HT1080 (cell line): Measurements from ENCODE around the gene RERG. TPM values are rescaled to one million over a fixed set of nuclear protein-coding genes. Genes with fewer than 3 reads are reported as not detected.

ENCODE experiments used
- DNase-seq: peaks from one replicate; pipeline ENCODE4 v3.0.0-alpha.2; 2015; ENCODE audit warnings: low read depth
- total RNA-seq: library from RNA; depleted of rRNA; stranded (reverse); fragments of >200 nt; shearing (Covaris generic); gene quantifications from 2 replicates; pipeline ENCODE4 v1.2.3, GENCODE V29; 2014

RERG gene
- total RNA-seq, 1 experiment from 2014 or later = not detected

GRCh38 chr12:15220451-15220850, 766 bp downstream of the RERG start:
- no peak for DNase-seq

DNA sequence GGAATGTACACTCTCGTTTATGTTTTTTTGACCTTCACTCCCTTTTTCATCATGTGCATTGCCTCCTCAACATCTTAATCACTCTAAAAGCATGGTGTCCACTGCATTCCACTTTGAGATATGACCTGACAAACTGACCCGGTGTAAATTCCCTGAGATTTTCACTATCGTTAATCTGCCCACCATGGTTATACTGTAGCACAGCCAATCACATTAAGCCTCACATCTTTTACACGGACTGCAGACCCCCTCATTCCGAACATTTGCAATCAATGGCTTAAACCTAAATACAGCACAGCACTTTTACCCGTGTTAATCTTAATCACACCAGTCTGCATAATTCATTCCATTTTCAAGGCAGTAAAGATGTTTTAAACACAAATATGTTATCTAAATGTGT, 2.4 kb downstream of the RERG start:
- no peak for DNase-seq

DNA sequence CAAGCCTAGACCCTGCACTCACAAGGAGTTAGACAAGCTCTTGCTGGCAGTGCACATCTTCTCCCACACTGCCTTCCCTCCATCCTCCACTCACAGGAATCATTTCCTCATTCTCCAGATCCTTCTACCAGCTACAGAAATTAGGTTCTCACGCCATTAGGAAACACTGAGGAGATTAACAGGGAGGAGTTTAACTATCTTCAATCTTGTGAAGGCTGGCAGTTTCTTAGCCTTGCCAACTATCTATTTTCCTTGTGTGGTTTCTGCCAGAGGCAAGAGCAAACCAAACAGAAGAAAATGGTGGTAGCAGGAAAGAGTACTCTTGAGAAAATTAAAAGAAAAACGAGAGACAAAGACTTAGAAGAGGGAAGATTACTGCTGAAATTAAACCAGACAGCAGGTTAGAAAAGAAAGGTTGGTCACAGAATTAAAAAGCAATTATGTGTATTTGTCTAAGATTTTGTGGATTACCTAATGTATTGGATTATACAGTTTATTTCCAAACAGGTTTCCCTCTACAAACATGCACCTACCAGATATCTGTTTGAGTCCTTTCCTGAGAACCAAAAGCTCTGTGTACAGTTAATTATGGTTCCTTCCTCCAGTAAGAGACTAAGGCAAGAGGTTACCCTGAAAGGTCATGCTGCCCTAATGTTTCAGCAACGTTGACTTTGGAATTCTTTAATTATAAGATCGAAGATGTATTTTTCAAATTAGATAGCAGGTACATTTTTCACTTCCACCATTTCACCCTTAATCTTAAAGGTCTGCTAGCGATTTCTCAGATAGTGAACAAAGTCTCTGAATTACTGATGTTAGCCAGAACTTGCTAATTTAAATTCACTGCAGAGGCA, 5.0 kb downstream of the RERG start:
- DNase-seq = no peak

DNA sequence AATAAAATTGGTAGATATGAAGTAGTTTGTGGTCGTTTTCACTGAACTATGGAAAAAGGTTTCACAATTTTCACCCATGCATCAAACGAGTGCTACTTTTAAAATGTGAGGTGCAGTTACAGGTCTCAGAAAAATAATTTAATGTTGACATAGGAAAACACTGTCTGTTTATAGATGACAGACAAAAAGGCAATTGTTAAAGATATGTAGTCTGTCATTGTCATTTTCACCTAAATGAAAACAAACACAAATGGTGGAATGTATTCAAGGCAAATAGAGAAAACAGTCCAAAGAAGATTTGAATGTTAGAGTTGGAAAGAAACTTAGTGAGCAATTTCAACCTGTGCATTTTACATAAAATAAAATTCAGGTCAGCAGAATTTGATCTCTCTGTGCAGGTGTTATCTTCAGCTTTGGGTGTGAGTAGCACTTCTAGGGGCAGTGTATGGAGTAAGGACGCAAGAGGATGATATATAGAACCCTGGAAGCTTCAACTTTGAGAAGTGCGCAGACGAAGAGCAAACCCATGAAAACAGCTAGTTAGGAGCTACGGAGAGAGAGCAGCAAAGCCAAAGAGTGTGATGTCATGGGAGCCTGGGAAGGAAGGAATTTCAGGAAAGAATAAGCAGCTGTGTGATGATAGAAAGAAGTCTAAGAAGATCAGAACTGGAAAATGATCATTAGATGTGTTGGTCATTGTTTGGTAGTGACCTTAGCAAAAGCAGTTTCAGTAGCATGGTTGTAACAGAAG, 6.2 kb downstream of the RERG start:
- DNase-seq = no peak

GRCh38 chr12:15212930-15213329, 8.3 kb downstream of the RERG start:
- no peak for DNase-seq

DNA sequence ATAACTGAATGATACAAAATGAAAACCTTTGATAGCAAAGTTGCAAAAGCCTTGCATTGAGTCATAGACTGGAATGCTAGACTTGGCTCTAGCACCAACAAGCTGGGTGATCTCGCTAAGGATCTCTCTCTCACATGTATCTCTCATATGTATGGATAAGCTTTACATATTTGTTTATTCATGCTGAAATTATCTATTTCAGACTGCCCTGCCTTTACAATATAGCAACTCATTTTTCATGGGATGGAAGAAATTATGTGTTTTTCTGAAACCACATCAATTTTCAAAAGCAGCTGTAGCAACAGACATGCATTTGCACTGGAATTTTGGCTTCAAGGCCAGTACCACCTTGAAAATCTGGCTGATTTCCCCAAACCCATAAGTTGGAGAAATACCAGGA, 11.4 kb downstream of the RERG start:
- DNase-seq = no peak

GRCh38 chr12:15208871-15209656, 12.2 kb downstream of the RERG start:
- peak; percentile 7 for DNase-seq

DNA sequence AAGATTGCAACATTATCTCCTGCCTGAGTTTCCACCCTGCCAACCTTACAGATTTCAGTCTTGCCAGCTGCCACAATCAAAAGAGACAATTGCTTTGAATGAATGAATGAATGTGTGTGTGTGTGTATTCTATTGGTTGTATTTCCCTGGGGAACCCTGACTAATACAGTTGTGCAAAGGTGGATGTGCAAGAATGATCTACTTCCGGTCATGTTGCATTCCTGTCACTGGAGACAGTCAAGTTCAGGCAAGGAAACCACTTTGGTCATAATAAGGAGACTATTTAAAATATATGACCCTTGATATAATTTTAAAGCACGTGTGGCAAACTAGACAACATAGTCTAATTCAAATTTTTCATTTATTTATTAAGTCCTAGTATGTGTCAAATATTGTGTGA, 13.1 kb downstream of the RERG start:
- peak; percentile 7 for DNase-seq

DNA sequence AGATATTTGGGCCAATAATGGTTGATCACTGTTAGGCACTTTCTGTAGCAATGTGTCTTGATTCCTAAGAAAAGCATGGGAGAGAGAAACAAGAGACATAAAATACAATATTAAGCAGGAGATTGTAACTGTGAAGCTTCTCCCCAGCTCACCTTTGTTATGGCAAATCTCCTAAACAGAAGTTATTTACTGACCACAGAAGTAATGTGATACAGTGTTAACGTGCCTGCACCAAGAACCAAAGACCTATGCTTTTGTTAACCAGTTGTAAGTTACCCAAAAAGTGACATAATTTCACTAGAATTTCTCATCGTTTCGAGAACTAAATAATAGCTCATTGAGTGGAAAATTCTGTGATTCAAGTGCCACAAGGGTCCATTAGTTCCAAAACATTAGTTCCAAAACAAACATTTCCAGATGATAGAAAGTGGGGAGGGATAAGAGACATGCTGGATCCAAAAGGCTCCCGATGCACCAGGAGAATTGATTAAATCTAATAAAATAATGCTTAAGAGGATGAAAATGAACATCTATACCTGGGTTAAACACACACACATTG, 14.3 kb downstream of the RERG start:
- no peak for DNase-seq

DNA sequence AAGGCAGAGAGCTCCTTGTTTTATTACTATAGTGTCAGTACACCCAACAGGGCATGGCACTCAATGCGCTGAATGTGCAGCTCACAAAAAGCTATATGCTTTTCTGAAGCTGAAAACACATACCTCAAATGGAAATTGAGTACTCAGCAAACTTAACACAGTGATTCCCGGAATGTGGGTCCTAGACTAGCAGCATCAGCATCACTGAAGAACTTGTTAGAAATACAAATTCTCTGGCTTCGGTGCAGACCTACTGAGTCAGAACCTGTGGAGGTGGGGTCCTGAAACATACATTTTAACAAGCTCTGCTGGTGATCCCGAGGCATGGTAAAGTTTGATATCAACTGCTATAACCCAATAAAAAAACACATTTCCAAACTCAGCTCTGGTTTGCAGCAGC, 14.9 kb downstream of the RERG start:
- DNase-seq = no peak

DNA sequence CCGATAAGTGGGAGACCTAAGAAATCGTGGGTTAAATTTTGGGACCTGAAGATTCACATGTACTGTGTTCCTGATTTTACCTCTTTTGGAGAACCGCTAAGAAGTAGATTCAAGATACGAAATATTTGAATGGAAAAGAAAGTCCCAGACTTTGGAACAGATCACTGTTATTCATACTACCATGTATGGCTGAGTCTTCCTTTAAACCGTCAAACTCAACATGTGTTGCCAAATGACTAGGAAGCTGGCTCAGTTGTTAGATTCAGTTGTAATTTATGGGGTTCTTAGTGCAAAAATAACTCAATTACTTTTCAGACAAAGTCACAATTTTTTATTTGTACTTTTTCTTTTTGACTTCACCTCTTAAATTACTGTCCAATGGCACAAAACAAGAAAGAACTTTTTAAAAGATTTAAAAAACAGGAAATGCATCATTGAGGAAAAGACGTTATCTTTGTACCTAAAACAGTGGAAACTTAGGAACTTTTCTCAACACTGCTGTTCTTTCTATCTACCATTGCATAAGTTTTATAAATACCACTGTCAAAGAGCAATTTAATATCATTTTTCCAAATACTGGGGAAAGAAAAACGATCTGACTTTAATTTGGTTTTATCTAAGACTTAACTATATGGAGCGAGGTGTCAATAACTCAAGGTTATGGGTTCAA, 15.7 kb downstream of the RERG start:
- no peak for DNase-seq

DNA sequence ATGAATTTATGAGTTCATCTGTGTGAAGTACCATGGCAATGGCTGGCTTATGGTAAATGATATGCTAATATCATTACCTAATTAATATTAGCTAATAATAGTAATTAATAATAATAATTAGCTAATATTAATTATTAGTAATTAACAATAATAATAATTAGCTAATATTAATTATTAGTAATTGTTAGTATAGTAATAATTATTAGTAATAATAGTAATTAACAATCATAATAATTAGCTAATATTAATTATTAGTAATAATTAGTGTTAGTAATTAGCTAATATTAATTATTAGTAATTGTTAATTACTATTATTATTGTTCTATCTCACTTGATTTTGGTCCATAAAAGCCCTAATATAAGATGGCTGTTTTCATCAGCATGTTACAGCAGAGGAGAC, 19.8 kb downstream of the RERG start:
- no peak for DNase-seq

- no peak for DNase-seq
Observed at GRCh38 chr12:15201056-15201455, 20.2 kb downstream of the RERG start.

- no peak for DNase-seq
Observed at GRCh38 chr12:15200641-15201040, 20.6 kb downstream of the RERG start.

- DNase-seq = no peak
Observed at GRCh38 chr12:15199930-15200329, 21.3 kb downstream of the RERG start.

GRCh38 chr12:15196678-15197505, 24.3 kb downstream of the RERG start:
- no peak for DNase-seq

- no peak for DNase-seq
Observed at GRCh38 chr12:15196221-15196620, 25.0 kb downstream of the RERG start.

- no peak for DNase-seq
Observed at GRCh38 chr12:15194456-15195368, 26.5 kb downstream of the RERG start.

GRCh38 chr12:15193946-15194345, 27.3 kb downstream of the RERG start:
- no peak for DNase-seq
